Upper lobe of left lung (tissue), 4 donors: ENCODE data around the gene GPC1.

Experiments used
- EP300 ChIP-seq, 4 donors: sonication (generic); formaldehyde crosslinking; IDR thresholded peaks; one replicate each; pipeline ENCODE4 v1.5.1; 2017; ENCODE audit warnings: antibody characterized with exemption in 4 of 4, control low read depth in 2 of 4
- POLR2A ChIP-seq, 4 donors: fragments of 450-650 bp; IDR thresholded peaks; one replicate each; pipeline ENCODE4 v1.5.1; 2016 to 2017; ENCODE audit warnings: antibody characterized with exemption in 4 of 4, mild to moderate bottlenecking in 2 of 4
- TF ChIP-seq, protein P1 (sequence below), 6 experiments: fragments of 450-650 bp in 4 of 6; fragments of 200-600 bp in 2 of 6; sonication (generic) in 2 of 6; IDR thresholded peaks; one replicate each; pipeline ENCODE4 v1.5.1; 2016 to 2019; ENCODE audit warnings: antibody characterized with exemption in 6 of 6

GRCh38 chr2:240391111-240392051 is 44.1 kb upstream of the GPC1 start:
- TF ChIP-seq, protein P1, sequence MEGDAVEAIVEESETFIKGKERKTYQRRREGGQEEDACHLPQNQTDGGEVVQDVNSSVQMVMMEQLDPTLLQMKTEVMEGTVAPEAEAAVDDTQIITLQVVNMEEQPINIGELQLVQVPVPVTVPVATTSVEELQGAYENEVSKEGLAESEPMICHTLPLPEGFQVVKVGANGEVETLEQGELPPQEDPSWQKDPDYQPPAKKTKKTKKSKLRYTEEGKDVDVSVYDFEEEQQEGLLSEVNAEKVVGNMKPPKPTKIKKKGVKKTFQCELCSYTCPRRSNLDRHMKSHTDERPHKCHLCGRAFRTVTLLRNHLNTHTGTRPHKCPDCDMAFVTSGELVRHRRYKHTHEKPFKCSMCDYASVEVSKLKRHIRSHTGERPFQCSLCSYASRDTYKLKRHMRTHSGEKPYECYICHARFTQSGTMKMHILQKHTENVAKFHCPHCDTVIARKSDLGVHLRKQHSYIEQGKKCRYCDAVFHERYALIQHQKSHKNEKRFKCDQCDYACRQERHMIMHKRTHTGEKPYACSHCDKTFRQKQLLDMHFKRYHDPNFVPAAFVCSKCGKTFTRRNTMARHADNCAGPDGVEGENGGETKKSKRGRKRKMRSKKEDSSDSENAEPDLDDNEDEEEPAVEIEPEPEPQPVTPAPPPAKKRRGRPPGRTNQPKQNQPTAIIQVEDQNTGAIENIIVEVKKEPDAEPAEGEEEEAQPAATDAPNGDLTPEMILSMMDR (IDR thresholded peaks at IDR 0.05): no peak
- TF ChIP-seq EP300 (IDR thresholded peaks at IDR 0.05) (no peak), POLR2A (IDR thresholded peaks at IDR 0.05) (no peak)
